Neural progenitor cell (in vitro differentiated cells): ENCODE measurements around the gene IFITM10. TPM values are rescaled to one million over a fixed set of nuclear protein-coding genes. Genes with fewer than 3 reads are reported as not detected.

ENCODE experiments used
- DNase-seq: peaks from one replicate; pipeline ENCODE4 v3.0.0-alpha.2; 2016; ENCODE audit warnings: low spot score
- H2AFZ ChIP-seq: fragments of 200-600 bp; sonication (generic); replicated peaks from 2 replicates; pipeline ENCODE4 v1.6.1; 2016; ENCODE audit warnings: antibody characterized with exemption
- H3F3A ChIP-seq: fragments of 200-600 bp; sonication (generic); 2 replicates; pipeline ENCODE4 v1.6.1; 2016; ENCODE audit warnings: antibody characterized with exemption, low read depth
- H3K27ac ChIP-seq: fragments of 200-600 bp; sonication (generic); 2 replicates; pipeline ENCODE4 v1.5.1; 2016; ENCODE audit warnings: mild to moderate bottlenecking
- H3K27me3 ChIP-seq: fragments of 200-600 bp; sonication (generic); 2 replicates; pipeline ENCODE4 v1.6.1; 2016; ENCODE audit warnings: mild to moderate bottlenecking, moderate library complexity
- H3K36me3 ChIP-seq: fragments of 200-600 bp; sonication (generic); 2 replicates; pipeline ENCODE4 v1.5.1; 2016
- H3K4me1 ChIP-seq: fragments of 200-600 bp; sonication (generic); 2 replicates; pipeline ENCODE4 v1.6.1; 2016; ENCODE audit warnings: mixed run types
- H3K4me2 ChIP-seq: fragments of 200-600 bp; sonication (generic); 2 replicates; pipeline ENCODE4 v1.6.1; 2016
- H3K4me3 ChIP-seq: fragments of 200-600 bp; sonication (generic); 2 replicates; pipeline ENCODE4 v1.5.1; 2016
- H3K79me2 ChIP-seq: fragments of 200-600 bp; sonication (generic); 2 replicates; pipeline ENCODE4 v1.6.1; 2016; ENCODE audit warnings: low read depth
- H3K9ac ChIP-seq: fragments of 200-600 bp; sonication (generic); 2 replicates; pipeline ENCODE4 v1.6.1; 2016
- H3K9me3 ChIP-seq: fragments of 200-600 bp; sonication (generic); 2 replicates; pipeline ENCODE4 v1.5.1; 2016; ENCODE audit warnings: low read depth
- H4K20me1 ChIP-seq: fragments of 200-600 bp; sonication (generic); 2 replicates; pipeline ENCODE4 v1.6.1; 2016; ENCODE audit warnings: low read depth
- H3K27ac Mint-ChIP-seq: 3 replicates; pipeline ENCODE4 v1.8.0; 2021; ENCODE audit warnings: mixed read lengths
- H3K27me3 Mint-ChIP-seq: 2 replicates; pipeline ENCODE4 v1.8.0; 2022; ENCODE audit warnings: low read depth, mild to moderate bottlenecking, inconsistent platforms, moderate library complexity, mixed read lengths; ENCODE audit not compliant: insufficient read depth
- H3K36me3 Mint-ChIP-seq: 3 replicates; pipeline ENCODE4 v1.8.0; 2021; ENCODE audit warnings: mixed read lengths
- H3K4me1 Mint-ChIP-seq: 3 replicates; pipeline ENCODE4 v1.8.0; 2021; ENCODE audit warnings: mixed read lengths
- H3K4me3 Mint-ChIP-seq: 3 replicates; pipeline ENCODE4 v1.8.0; 2021; ENCODE audit warnings: mild to moderate bottlenecking, moderate library complexity, mixed read lengths
- H3K9me3 Mint-ChIP-seq: 3 replicates; pipeline ENCODE4 v1.8.0; 2020; ENCODE audit warnings: mixed read lengths
- EZH2 ChIP-seq: fragments of 200-600 bp; sonication (generic); IDR thresholded peaks from 2 replicates; pipeline ENCODE4 v1.6.1; 2017; ENCODE audit warnings: antibody characterized with exemption, mild to moderate bottlenecking, moderate library complexity
- EZH2phosphoT487 ChIP-seq: fragments of 200-600 bp; sonication (generic); IDR thresholded peaks from 2 replicates; pipeline ENCODE4 v1.6.1; 2017; ENCODE audit warnings: antibody characterized with exemption
- total RNA-seq: library from RNA; depleted of rRNA; stranded (reverse); fragments of >200 nt; gene quantifications from 2 replicates; pipeline ENCODE4 v1.2.3, GENCODE V29; 2015; ENCODE audit warnings: low replicate concordance
- TF ChIP-seq, protein P1 (sequence below): fragments of 200-600 bp; sonication (generic); IDR thresholded peaks from 2 replicates; pipeline ENCODE4 v1.5.1; 2017; ENCODE audit warnings: antibody characterized with exemption, mild to moderate bottlenecking

IFITM10 gene
- total RNA-seq, 1 donor from 2014 or later: not detected

GRCh38 chr11:1754376-1755150 is 4.2 kb upstream of the IFITM10 start:
- Histone ChIP-seq H3K9ac (no peak overlapping the region), H3K4me3 (no peak overlapping the region), H3F3A (peaks cover 6% of the 10 kb centered on the region), H3K36me3 (no peaks in the 10 kb centered on the region), H2AFZ (no peak overlapping the region), H4K20me1 (peaks cover 4% of the 10 kb centered on the region), H3K27me3 (peaks cover 12% of the 10 kb centered on the region), H3K9me3 (no peaks in the 10 kb centered on the region), H3K4me1 (peaks cover 6% of the 10 kb centered on the region), H3K4me2 (no peak overlapping the region), H3K79me2 (no peaks in the 10 kb centered on the region), H3K27ac (no peak overlapping the region)
- Mint-ChIP-seq H3K27me3 (peaks cover 12% of the 10 kb centered on the region), H3K4me3 (no peak overlapping the region), H3K36me3 (no peaks in the 10 kb centered on the region), H3K4me1 (peaks cover 11% of the 10 kb centered on the region), H3K27ac (no peak overlapping the region), H3K9me3 (no peaks in the 10 kb centered on the region)
- no peak for DNase-seq
- TF ChIP-seq EZH2phosphoT487 (no peak), EZH2 (no peak)
- TF ChIP-seq, protein P1, sequence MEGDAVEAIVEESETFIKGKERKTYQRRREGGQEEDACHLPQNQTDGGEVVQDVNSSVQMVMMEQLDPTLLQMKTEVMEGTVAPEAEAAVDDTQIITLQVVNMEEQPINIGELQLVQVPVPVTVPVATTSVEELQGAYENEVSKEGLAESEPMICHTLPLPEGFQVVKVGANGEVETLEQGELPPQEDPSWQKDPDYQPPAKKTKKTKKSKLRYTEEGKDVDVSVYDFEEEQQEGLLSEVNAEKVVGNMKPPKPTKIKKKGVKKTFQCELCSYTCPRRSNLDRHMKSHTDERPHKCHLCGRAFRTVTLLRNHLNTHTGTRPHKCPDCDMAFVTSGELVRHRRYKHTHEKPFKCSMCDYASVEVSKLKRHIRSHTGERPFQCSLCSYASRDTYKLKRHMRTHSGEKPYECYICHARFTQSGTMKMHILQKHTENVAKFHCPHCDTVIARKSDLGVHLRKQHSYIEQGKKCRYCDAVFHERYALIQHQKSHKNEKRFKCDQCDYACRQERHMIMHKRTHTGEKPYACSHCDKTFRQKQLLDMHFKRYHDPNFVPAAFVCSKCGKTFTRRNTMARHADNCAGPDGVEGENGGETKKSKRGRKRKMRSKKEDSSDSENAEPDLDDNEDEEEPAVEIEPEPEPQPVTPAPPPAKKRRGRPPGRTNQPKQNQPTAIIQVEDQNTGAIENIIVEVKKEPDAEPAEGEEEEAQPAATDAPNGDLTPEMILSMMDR: no peak

DNA sequence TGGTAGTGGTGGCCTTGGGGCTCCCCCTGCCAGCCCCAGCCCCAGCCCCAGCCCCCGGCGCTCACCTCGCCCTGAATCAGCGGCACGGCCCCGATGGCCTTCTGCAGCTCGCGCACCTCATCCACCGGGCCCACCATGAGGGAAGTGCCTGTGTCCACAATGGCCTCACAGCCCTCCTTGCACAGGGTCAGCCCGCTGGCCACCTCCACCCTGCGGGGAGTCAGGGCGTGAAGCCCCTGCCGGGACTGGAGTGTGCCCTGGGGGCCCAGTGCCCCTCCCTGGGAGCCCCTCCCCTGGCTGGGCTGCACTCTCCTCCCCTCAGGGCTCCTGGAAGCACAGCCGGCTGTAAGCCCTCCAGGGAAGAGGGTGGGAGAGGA is 3.5 kb upstream of the IFITM10 start:
- H3K36me3 ChIP-seq: no peaks in the 10 kb centered on the region
- no peaks in the 10 kb centered on the region for H3K79me2 ChIP-seq
- no peaks in the 10 kb centered on the region for H3K9me3 Mint-ChIP-seq
- peaks cover 6% of the 10 kb centered on the region for H3F3A ChIP-seq
- DNase-seq: no peak
- H3K4me2 ChIP-seq: no peak overlapping the region
- H3K9me3 ChIP-seq: no peaks in the 10 kb centered on the region
- no peak overlapping the region for H2AFZ ChIP-seq
- no peak overlapping the region for H3K27ac ChIP-seq
- peaks cover 11% of the 10 kb centered on the region for H3K4me1 ChIP-seq
- H3K4me1 Mint-ChIP-seq: peaks cover 12% of the 10 kb centered on the region
- H3K4me3 Mint-ChIP-seq: no peak overlapping the region
- TF ChIP-seq EZH2 (no peak), EZH2phosphoT487 (no peak)
- TF ChIP-seq, protein P1: no peak
- H3K27me3 Mint-ChIP-seq: peaks cover 14% of the 10 kb centered on the region
- H3K27me3 ChIP-seq: peaks cover 18% of the 10 kb centered on the region
- H3K36me3 Mint-ChIP-seq: no peaks in the 10 kb centered on the region
- no peak overlapping the region for H3K27ac Mint-ChIP-seq
- no peak overlapping the region for H3K9ac ChIP-seq
- H4K20me1 ChIP-seq: peaks cover 8% of the 10 kb centered on the region
- no peak overlapping the region for H3K4me3 ChIP-seq

GRCh38 chr11:1753229-1753928 is 3.0 kb upstream of the IFITM10 start:
- DNase-seq: no peak
- H3K27ac ChIP-seq: no peak overlapping the region
- no peak overlapping the region for H2AFZ ChIP-seq
- no peaks in the 10 kb centered on the region for H3K36me3 Mint-ChIP-seq
- no peaks in the 10 kb centered on the region for H3K79me2 ChIP-seq
- no peak overlapping the region for H3K4me3 ChIP-seq
- H4K20me1 ChIP-seq: peaks cover 8% of the 10 kb centered on the region
- no peak overlapping the region for H3K4me3 Mint-ChIP-seq
- H3K4me1 Mint-ChIP-seq: peaks cover 12% of the 10 kb centered on the region
- H3K27ac Mint-ChIP-seq: no peak overlapping the region
- no peaks in the 10 kb centered on the region for H3K9me3 Mint-ChIP-seq
- peaks cover 16% of the 10 kb centered on the region for H3K4me1 ChIP-seq
- H3K9ac ChIP-seq: no peak overlapping the region
- no peak for TF ChIP-seq EZH2phosphoT487
- TF ChIP-seq, protein P1: no peak
- no peak for TF ChIP-seq EZH2
- H3K36me3 ChIP-seq: no peaks in the 10 kb centered on the region
- no peak overlapping the region for H3K4me2 ChIP-seq
- peaks cover 23% of the 10 kb centered on the region for H3K27me3 ChIP-seq
- no peaks in the 10 kb centered on the region for H3K9me3 ChIP-seq
- H3K27me3 Mint-ChIP-seq: peaks cover 17% of the 10 kb centered on the region
- H3F3A ChIP-seq: peaks cover 6% of the 10 kb centered on the region
